NCI-H2196 treated with DMSO at 0.1 percent for 48 hours (cell line): ENCODE measurements around the gene NEK9.
"Not testable (repeated sequence)": the region's sequence is repeated elsewhere in the genome, so short reads cannot be mapped to it uniquely, and the experiment has no call there.

Source experiments
- DNase-seq: peaks from one replicate; lab custom pipeline; 2025; ENCODE audit not compliant: unreplicated experiment; lab: John Stamatoyannopoulos, UW

NEK9 gene

GRCh38 chr14:75067765-75068164, 59.1 kb downstream of the NEK9 start:
- not testable (repeated sequence) for DNase-seq

- no peak for DNase-seq
These were observed 59.6 kb downstream of the NEK9 start for GRCh38 chr14:75067212-75067611.

- DNase-seq, result no peak
These were observed 60.2 kb downstream of the NEK9 start for GRCh38 chr14:75066691-75067090.

- no peak for DNase-seq
These were observed 62.7 kb downstream of the NEK9 start for GRCh38 chr14:75064205-75064567.

- peak; percentile 81 for DNase-seq
These were observed 63.2 kb downstream of the NEK9 start, which contains the start of gene ACYP1 for GRCh38 chr14:75063491-75064204. Gene ACYP1 (minus strand): TSS chr14:75064024. CDS start chr14:75063553, 471 bp downstream.

GRCh38 chr14:75063013-75063412, 63.8 kb downstream of the NEK9 start:
- DNase-seq, result no peak

- no peak for DNase-seq
These were observed 66.4 kb downstream of the NEK9 start for GRCh38 chr14:75060420-75060819.

- no peak for DNase-seq
These were observed 67.2 kb downstream of the NEK9 start for GRCh38 chr14:75059642-75060041.

GRCh38 chr14:75054421-75054820, 72.4 kb downstream of the NEK9 start:
- DNase-seq, result no peak

- no peak for DNase-seq
These were observed 73.2 kb downstream of the NEK9 start for GRCh38 chr14:75053396-75054291.

- DNase-seq, result no peak
These were observed 75.3 kb downstream of the NEK9 start for GRCh38 chr14:75051556-75051899.

GRCh38 chr14:75050852-75051555, 75.8 kb downstream of the NEK9 start, which contains the start of gene MLH3:
Gene MLH3 (minus strand): TSS chr14:75051467. CDS start chr14:75049655, 1,812 bp downstream.
- DNase-seq, result peak; percentile 96

- no peak for DNase-seq
These were observed 77.1 kb downstream of the NEK9 start for GRCh38 chr14:75049731-75050201.

GRCh38 chr14:75049136-75049535, 77.7 kb downstream of the NEK9 start:
- DNase-seq, result no peak

GRCh38 chr14:75048101-75048500, 78.7 kb downstream of the NEK9 start:
- DNase-seq, result no peak

- no peak for DNase-seq
These were observed 79.3 kb downstream of the NEK9 start for GRCh38 chr14:75047506-75047905.

- DNase-seq, result no peak
These were observed 79.9 kb downstream of the NEK9 start for GRCh38 chr14:75046899-75047298.

- no peak for DNase-seq
These were observed 80.6 kb downstream of the NEK9 start for GRCh38 chr14:75046275-75046674.

- DNase-seq, result no peak
These were observed 82.1 kb downstream of the NEK9 start for GRCh38 chr14:75044752-75045151.

GRCh38 chr14:75044322-75044721, 82.5 kb downstream of the NEK9 start:
- no peak for DNase-seq

- DNase-seq, result no peak
These were observed 84.8 kb downstream of the NEK9 start for GRCh38 chr14:75042035-75042434.
